Natural killer cell (primary cell): ENCODE measurements around the gene PDE11A. TPM values are rescaled to one million over a fixed set of nuclear protein-coding genes. Genes with fewer than 3 reads are reported as not detected.

Experiments used
- ATAC-seq, 3 donors: fragments of 150-1000 bp in 2 of 3; fragments of 200-7000 bp in 1 of 3; cut with Tn5 transposase; 1 replicate in 1 of 3; 2 replicates in 2 of 3; pipeline ENCODE4 v1.10.0; 2021; ENCODE audit warnings: mild to moderate bottlenecking in 2 of 3, moderate library complexity in 2 of 3
- DNase-seq, 2 donors: peaks; one replicate each; pipeline versions ENCODE4 v3.0.0 to v3.0.0-alpha.2; 2013 to 2021; ENCODE audit warnings: mixed read lengths in 1 of 2
- H3K27ac ChIP-seq: one replicate; pipeline ENCODE4 v1.5.1; 2013; ENCODE audit warnings: mild to moderate bottlenecking, low read length
- H3K27me3 ChIP-seq: one replicate; pipeline ENCODE4 v1.6.1; 2013; ENCODE audit warnings: low read length; ENCODE audit not compliant: control insufficient read depth, insufficient read depth
- H3K36me3 ChIP-seq: one replicate; pipeline ENCODE4 v1.6.1; 2013; ENCODE audit warnings: low read length; ENCODE audit not compliant: control insufficient read depth, insufficient read depth
- H3K4me1 ChIP-seq: one replicate; pipeline ENCODE4 v1.6.1; 2013; ENCODE audit warnings: low read length; ENCODE audit not compliant: control insufficient read depth, insufficient read depth
- H3K4me3 ChIP-seq: one replicate; pipeline ENCODE4 v1.5.1; 2013; ENCODE audit warnings: low read length
- H3K9me3 ChIP-seq: one replicate; pipeline ENCODE4 v1.6.1; 2013; ENCODE audit warnings: low read length; ENCODE audit not compliant: control insufficient read depth, insufficient read depth
- H3K27ac Mint-ChIP-seq, 2 donors: one replicate each; pipeline ENCODE4 v1.8.0; 2022; ENCODE audit warnings: mild to moderate bottlenecking in 2 of 2, mixed read lengths in 2 of 2, moderate library complexity in 1 of 2
- H3K27me3 Mint-ChIP-seq, 2 donors: one replicate each; pipeline ENCODE4 v1.8.0; 2022; ENCODE audit warnings: low read depth in 2 of 2, mixed read lengths in 2 of 2
- H3K36me3 Mint-ChIP-seq: one replicate; pipeline ENCODE4 v1.8.0; 2022; ENCODE audit warnings: mixed read lengths
- H3K4me1 Mint-ChIP-seq, 2 donors: one replicate each; pipeline ENCODE4 v1.8.0; 2022; ENCODE audit warnings: mixed read lengths in 2 of 2
- H3K4me3 Mint-ChIP-seq: one replicate; pipeline ENCODE4 v1.8.0; 2022; ENCODE audit warnings: mild to moderate bottlenecking, moderate library complexity, mixed read lengths
- H3K9me3 Mint-ChIP-seq, 2 donors: one replicate each; pipeline ENCODE4 v1.8.0; 2022; ENCODE audit warnings: mixed read lengths in 2 of 2
- CTCF ChIP-seq: fragments of 200-600 bp; IDR thresholded peaks from one replicate; pipeline ENCODE4 v1.8.0; 2022; ENCODE audit warnings: antibody characterized with exemption
- WGBS: methylation state at CpG from one replicate; pipeline ENCODE4 v1.1.7; 2013; ENCODE audit warnings: missing lambda C conversion rate; ENCODE audit not compliant: insufficient coverage; 5-methylcytosine and 5-hydroxymethylcytosine counted together
- intact Hi-C: fragments of 100-400 bp; cut with micrococcal nuclease; formaldehyde crosslinking; loops from one replicate; pipeline ENCODE4 v1.14.2; 2022
- total RNA-seq, 4 donors: library from RNA; stranded (reverse); fragments of 120-200 nt in 1 of 4; gene quantifications; one replicate each; pipeline versions ENCODE4 v1.2.3 to v1.2.4, GENCODE V29; 2013 to 2022

The PDE11A gene
- total RNA-seq, 3 donors from 2014 or later (not counting 1 experiment from before 2014, with no cell fraction given): not detected

- Mint-ChIP-seq H3K27ac (no peak overlapping the region), H3K4me3 (no peak overlapping the region), H3K4me1 (peaks cover 5 to 6% of the 10 kb centered on the region in 2 donors), H3K9me3 (no peaks in the 10 kb centered on the region), H3K36me3 (no peaks in the 10 kb centered on the region), H3K27me3 (peaks cover 30 to 42% of the 10 kb centered on the region in 2 donors)
- Histone ChIP-seq H3K36me3 (no peaks in the 10 kb centered on the region), H3K27me3 (peaks cover 15% of the 10 kb centered on the region), H3K9me3 (no peaks in the 10 kb centered on the region), H3K4me3 (no peak overlapping the region), H3K4me1 (peaks cover 9% of the 10 kb centered on the region), H3K27ac (no peak overlapping the region)
- 64% methylated on average over 1 of the region's 2 CpGs for WGBS
- ATAC-seq (no peak), DNase-seq (no peak)
- no peak for TF ChIP-seq CTCF
- intact Hi-C loops: no loop called here
These were observed 1.8 kb downstream of the PDE11A start for GRCh38 chr2:178070824-178071223.

- no peak overlapping the region for H3K4me3 Mint-ChIP-seq
- H3K27me3 ChIP-seq: peaks cover 15% of the 10 kb centered on the region
- DNase-seq: no peak
- no peak overlapping the region for H3K27ac Mint-ChIP-seq
- no peaks in the 10 kb centered on the region for H3K36me3 Mint-ChIP-seq
- H3K9me3 Mint-ChIP-seq: no peaks in the 10 kb centered on the region
- H3K27ac ChIP-seq: no peak overlapping the region
- H3K27me3 Mint-ChIP-seq: peaks cover 25 to 36% of the 10 kb centered on the region in 2 donors
- no peak for TF ChIP-seq CTCF
- peaks cover 5 to 6% of the 10 kb centered on the region in 2 donors for H3K4me1 Mint-ChIP-seq
- H3K36me3 ChIP-seq: no peaks in the 10 kb centered on the region
- intact Hi-C loops: no loop called here
- H3K4me1 ChIP-seq: peaks cover 9% of the 10 kb centered on the region
- no peaks in the 10 kb centered on the region for H3K9me3 ChIP-seq
- 83% methylated on average over 1 of the region's 1 CpG for WGBS
- no peak for ATAC-seq
- H3K4me3 ChIP-seq: no peak overlapping the region
These were observed 3.0 kb downstream of the PDE11A start for GRCh38 chr2:178069551-178069950.

- Histone ChIP-seq H3K27me3 (peaks cover 15% of the 10 kb centered on the region), H3K27ac (no peak overlapping the region), H3K4me3 (no peak overlapping the region), H3K9me3 (no peaks in the 10 kb centered on the region), H3K4me1 (peaks cover 9% of the 10 kb centered on the region), H3K36me3 (no peaks in the 10 kb centered on the region)
- Mint-ChIP-seq H3K9me3 (no peaks in the 10 kb centered on the region), H3K27ac (no peak overlapping the region), H3K4me1 (peaks cover 5 to 6% of the 10 kb centered on the region in 2 donors), H3K4me3 (no peak overlapping the region), H3K27me3 (peaks cover 19 to 29% of the 10 kb centered on the region in 2 donors), H3K36me3 (no peaks in the 10 kb centered on the region)
- no peak for TF ChIP-seq CTCF
- no CpG with 5 or more reads among the region's 1 CpG for WGBS
- DNase-seq (no peak), ATAC-seq (no peak)
- intact Hi-C loops: no loop called here
These were observed 3.6 kb downstream of the PDE11A start for GRCh38 chr2:178068823-178069454.
